Measurements from ENCODE around the gene STARD4. TPM values are rescaled to one million over a fixed set of nuclear protein-coding genes. Genes with fewer than 3 reads are reported as not detected.

STARD4 gene
- total RNA-seq, 1 experiment from 2014 or later, result 44.5 TPM

- DNase-seq (ENCODE audit: low read depth), result no peak
Observed at GRCh38 chr5:111528056-111528455, 15.7 kb upstream of the STARD4 start.

- no peak for DNase-seq (ENCODE audit: low read depth)
Observed at GRCh38 chr5:111520908-111521307, 8.6 kb upstream of the STARD4 start.

- no peak for DNase-seq (ENCODE audit: low read depth)
Observed at GRCh38 chr5:111518777-111519176, 6.4 kb upstream of the STARD4 start.

- DNase-seq (ENCODE audit: low read depth), result peak; percentile 4
Observed at GRCh38 chr5:111517853-111518501, 5.6 kb upstream of the STARD4 start.

GRCh38 chr5:111514087-111514486 is 1.8 kb upstream of the STARD4 start:
- DNase-seq (ENCODE audit: low read depth), result no peak

GRCh38 chr5:111513131-111513520 is 791 bp upstream of the STARD4 start:
- DNase-seq (ENCODE audit: low read depth), result no peak

GRCh38 chr5:111511831-111512374 is 432 bp downstream of the STARD4 start:
- peak; percentile 59 for DNase-seq (ENCODE audit: low read depth)

- DNase-seq (ENCODE audit: low read depth), result peak; percentile 25
Observed at GRCh38 chr5:111511174-111511830, 1.0 kb downstream of the STARD4 start.

GRCh38 chr5:111509119-111509518 is 3.2 kb downstream of the STARD4 start:
- DNase-seq (ENCODE audit: low read depth), result no peak

GRCh38 chr5:111507276-111507675 is 5.1 kb downstream of the STARD4 start:
- no peak for DNase-seq (ENCODE audit: low read depth)

GRCh38 chr5:111505096-111505495 is 7.2 kb downstream of the STARD4 start:
- no peak for DNase-seq (ENCODE audit: low read depth)

GRCh38 chr5:111502956-111503355 is 9.4 kb downstream of the STARD4 start:
- DNase-seq (ENCODE audit: low read depth), result no peak

- no peak for DNase-seq (ENCODE audit: low read depth)
Observed at GRCh38 chr5:111498346-111498745, 14.0 kb downstream of the STARD4 start.

- DNase-seq (ENCODE audit: low read depth), result no peak
Observed at GRCh38 chr5:111495159-111495558, 17.2 kb downstream of the STARD4 start.

GRCh38 chr5:111494355-111494999 is 17.9 kb downstream of the STARD4 start:
- DNase-seq (ENCODE audit: low read depth), result no peak

GRCh38 chr5:111493031-111493430 is 19.3 kb downstream of the STARD4 start:
- no peak for DNase-seq (ENCODE audit: low read depth)

GRCh38 chr5:111488353-111488752 is 24.0 kb downstream of the STARD4 start:
- DNase-seq (ENCODE audit: low read depth), result no peak

- DNase-seq (ENCODE audit: low read depth), result no peak
Observed at GRCh38 chr5:111486926-111487325, 25.4 kb downstream of the STARD4 start.

GRCh38 chr5:111486055-111486454 is 26.3 kb downstream of the STARD4 start:
- no peak for DNase-seq (ENCODE audit: low read depth)

GRCh38 chr5:111480346-111480745 is 32.0 kb downstream of the STARD4 start:
- DNase-seq (ENCODE audit: low read depth), result no peak

GRCh38 chr5:111478898-111479297 is 33.4 kb downstream of the STARD4 start:
- DNase-seq (ENCODE audit: low read depth), result no peak

GRCh38 chr5:111478266-111478665 is 34.1 kb downstream of the STARD4 start:
- no peak for DNase-seq (ENCODE audit: low read depth)

GRCh38 chr5:111472579-111472978 is 39.8 kb downstream of the STARD4 start:
- DNase-seq (ENCODE audit: low read depth), result no peak
